ENCODE data around the gene RCAN1. TPM values are rescaled to one million over a fixed set of nuclear protein-coding genes. Genes with fewer than 3 reads are reported as not detected.

RCAN1 gene
- total and polyA plus RNA-seq, 2 of the 8 experiments (the other 6 are each of a cell fraction or from before 2014, with no cell fraction given): 1.7 to 6.4 TPM

GRCh38 chr21:34603002-34603709 is 11.8 kb downstream of the RCAN1 start:
- DNase-seq (ENCODE audit: low read depth in 1 of 2, low spot score in 2 of 2) (peak; percentile 66 to 89), FAIRE-seq (no peak)
- H3K4me1 ChIP-seq (replicated peaks in 1 of 4; ENCODE audit: control insufficient read depth in 3 of 4, insufficient read depth in 4 of 4, low read length in 3 of 4): no peaks in the 10 kb centered on the region; a peak in 1 of 7 replicates
- H2AFZ ChIP-seq (ENCODE audit: low read length): no peak overlapping the region; the same call in 1 of the 2 replicates
- no peak overlapping the region for H3K4ac ChIP-seq (replicated peaks; ENCODE audit: insufficient read length, low read depth, low read length)
- ChIA-PET CTCF (ENCODE audit: partially characterized antibody) (interaction anchor here (0.6 to 7.7 kb wide), 37 partner anchors 8 to 277 kb away, joined by 3 to 131 read pairs (median 5); partner anchors contain the start of gene KCNE1), POLR2A (ENCODE audit: partially characterized antibody) (no interaction called here)
- H2AK5ac ChIP-seq (ENCODE audit: low read depth, low read length): no peak overlapping the region
- H3K18ac ChIP-seq (ENCODE audit: extremely low read depth, low read length): no peak overlapping the region
- no peak overlapping the region for H3K56ac ChIP-seq (replicated peaks; ENCODE audit: insufficient read length, low read depth, low read length)
- H4K20me1 ChIP-seq (replicated peaks in 1 of 2; ENCODE audit: control insufficient read depth in 1 of 2, insufficient read depth in 2 of 2, low read length in 2 of 2): no peaks in the 10 kb centered on the region
- H3K4me2 ChIP-seq (ENCODE audit: insufficient read depth in 1 of 2, low read depth in 2 of 2, low read length in 2 of 2): peak overlapping the region in 1 of 2 experiments; percentile 35; a peak in 1 of 4 replicates
- no peaks in the 10 kb centered on the region for H3K23me2 ChIP-seq (ENCODE audit: low read depth, low read length)
- no peak overlapping the region for H3K4me3 ChIP-seq (ENCODE audit: extremely low read depth in 1 of 4, insufficient read depth in 2 of 4, low read depth in 3 of 4, low read length in 4 of 4)
- no peak overlapping the region for H2BK5ac ChIP-seq (ENCODE audit: low read depth, low read length)
- no peak overlapping the region for H4K5ac ChIP-seq (ENCODE audit: insufficient read length, low read depth, low read length)
- H2BK120ac ChIP-seq (replicated peaks; ENCODE audit: low read depth, low read length): no peak overlapping the region
- no peak overlapping the region for H3K27ac ChIP-seq (ENCODE audit: low read depth, low read length)
- no peak overlapping the region for H2BK20ac ChIP-seq (ENCODE audit: low read length)
- H3K9me3 ChIP-seq (ENCODE audit: insufficient read depth in 2 of 2, low read depth in 1 of 2, low read length in 1 of 2): peaks cover 0 to 3% of the 10 kb centered on the region in 2 experiments; a peak in 1 of 4 replicates
- H2BK15ac ChIP-seq (ENCODE audit: low read length): no peak overlapping the region
- no peaks in the 10 kb centered on the region for H3K27me3 ChIP-seq (replicated peaks in 1 of 4; ENCODE audit: control insufficient read depth in 3 of 4, extremely low read depth in 1 of 4, insufficient read depth in 3 of 4, low read length in 3 of 4)
- no peaks in the 10 kb centered on the region for H3K36me3 ChIP-seq (ENCODE audit: control insufficient read depth in 2 of 4, insufficient read depth in 4 of 4, low read length in 3 of 4)
- H3K79me2 ChIP-seq (ENCODE audit: control insufficient read depth in 1 of 2, insufficient read depth in 2 of 2, low read length in 2 of 2): no peaks in the 10 kb centered on the region
- no peak overlapping the region for H3K14ac ChIP-seq (ENCODE audit: insufficient read length)
- no peak overlapping the region for H2BK12ac ChIP-seq (ENCODE audit: low read depth, low read length)
- H4K91ac ChIP-seq (replicated peaks; ENCODE audit: insufficient read length, low read length): no peak overlapping the region
- no peak overlapping the region for H3K9ac ChIP-seq (replicated peaks in 1 of 4; ENCODE audit: extremely low read depth in 1 of 4, low read depth in 3 of 4, low read length in 3 of 4)
- 39% methylated on average over 19 of the region's 19 CpGs; no CpG with 5 or more reads in 1 of the 2 experiments for WGBS, 2 experiments (ENCODE audit: extremely low coverage in 1 of 2, insufficient coverage in 1 of 2, insufficient read length in 1 of 2, insufficient replicate concordance in 2 of 2, low coverage in 1 of 2, low lambda C conversion rate in 2 of 2, missing lambda C conversion rate in 1 of 2)
- H4K8ac ChIP-seq (ENCODE audit: extremely low read depth, insufficient read depth, low read length): no peak overlapping the region
- no peaks in the 10 kb centered on the region for H3K79me1 ChIP-seq (ENCODE audit: low read depth, low read length)
- no peak overlapping the region for H3K23ac ChIP-seq (ENCODE audit: insufficient read length)
- TF ChIP-seq CTCF (IDR thresholded peaks at IDR 0.05; ENCODE audit: control extremely low read depth in 1 of 3, insufficient read depth in 1 of 3, low read depth in 1 of 3, low read length in 3 of 3) (peak; percentile 81 to 87 (median 83)), RAD21 (IDR thresholded peaks at IDR 0.05 in 1 of 2, conservative IDR thresholded peaks at IDR 0.05 in 1 of 2; ENCODE audit: low read depth in 2 of 2, low read length in 2 of 2) (peak; percentile 88)
